ENCODE results near the gene CEND1.
A peak's percentile ranks its signal among the peaks of the same experiment; 100 is the strongest.

The CEND1 gene

DNA sequence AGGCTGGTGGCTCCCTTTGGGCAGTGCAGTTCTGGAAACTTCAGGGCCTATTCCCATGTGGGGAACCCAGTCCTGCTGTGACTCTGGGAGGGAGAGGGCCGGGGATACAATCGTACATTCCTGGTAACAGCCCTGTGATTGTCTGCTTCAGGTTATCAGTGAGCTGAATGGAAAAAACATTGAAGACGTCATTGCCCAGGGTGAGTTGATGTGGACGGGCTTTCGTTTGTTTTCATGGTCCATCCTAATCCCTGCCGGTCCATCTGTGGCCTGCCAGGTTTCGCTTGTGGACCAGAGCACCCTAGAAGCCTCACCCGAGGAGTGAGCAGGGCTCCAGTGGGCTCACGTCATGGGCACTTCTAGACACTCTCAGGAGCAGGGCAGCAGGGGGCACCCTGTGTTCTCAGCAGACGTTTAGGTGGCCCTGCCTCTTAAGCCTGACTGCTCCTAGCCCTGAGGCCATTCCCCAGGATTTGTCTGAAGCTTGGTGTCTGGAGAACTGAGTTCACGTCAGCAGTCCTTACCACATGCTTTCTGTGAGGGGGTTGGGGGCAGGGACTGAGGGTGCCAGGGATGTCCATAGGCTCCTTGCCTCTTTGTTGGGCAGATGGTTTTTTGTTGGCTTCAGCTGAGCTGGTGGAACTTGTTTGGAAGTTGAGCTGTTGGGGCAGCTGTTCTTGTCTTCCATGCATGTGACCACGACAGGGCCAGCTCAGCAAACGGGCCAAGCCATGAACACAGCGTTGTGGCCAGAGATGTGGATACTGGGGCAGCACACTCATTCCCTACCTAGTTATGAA lies 21.8 kb upstream of the CEND1 start:
- no peak for DNase-seq (ENCODE audit: low read depth in 2 of 2)

DNA sequence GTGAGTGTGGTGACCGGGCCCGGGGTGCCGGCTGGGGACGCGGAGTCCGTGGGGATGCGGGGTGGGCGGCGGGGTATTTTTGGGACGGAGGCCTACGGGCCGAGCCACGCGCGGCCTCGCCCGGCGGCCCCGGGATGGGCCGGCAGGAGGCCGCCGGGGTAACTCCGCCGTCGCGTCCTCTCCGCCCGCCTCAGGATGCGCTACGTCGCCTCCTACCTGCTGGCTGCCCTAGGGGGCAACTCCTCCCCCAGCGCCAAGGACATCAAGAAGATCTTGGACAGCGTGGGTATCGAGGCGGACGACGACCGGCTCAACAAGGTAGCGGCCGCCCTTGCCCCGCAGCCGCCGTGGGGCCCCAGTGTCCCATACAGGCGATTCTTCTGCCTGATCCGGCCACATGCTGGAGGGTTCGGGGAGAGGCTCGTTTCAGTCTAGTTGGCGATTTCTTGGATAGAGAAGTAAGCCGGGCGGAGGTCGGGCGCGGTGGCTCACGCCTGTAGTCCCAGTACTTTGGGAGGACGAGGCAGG lies 20.2 kb upstream of the CEND1 start:
- no peak for DNase-seq (ENCODE audit: low read depth in 2 of 2)

DNA sequence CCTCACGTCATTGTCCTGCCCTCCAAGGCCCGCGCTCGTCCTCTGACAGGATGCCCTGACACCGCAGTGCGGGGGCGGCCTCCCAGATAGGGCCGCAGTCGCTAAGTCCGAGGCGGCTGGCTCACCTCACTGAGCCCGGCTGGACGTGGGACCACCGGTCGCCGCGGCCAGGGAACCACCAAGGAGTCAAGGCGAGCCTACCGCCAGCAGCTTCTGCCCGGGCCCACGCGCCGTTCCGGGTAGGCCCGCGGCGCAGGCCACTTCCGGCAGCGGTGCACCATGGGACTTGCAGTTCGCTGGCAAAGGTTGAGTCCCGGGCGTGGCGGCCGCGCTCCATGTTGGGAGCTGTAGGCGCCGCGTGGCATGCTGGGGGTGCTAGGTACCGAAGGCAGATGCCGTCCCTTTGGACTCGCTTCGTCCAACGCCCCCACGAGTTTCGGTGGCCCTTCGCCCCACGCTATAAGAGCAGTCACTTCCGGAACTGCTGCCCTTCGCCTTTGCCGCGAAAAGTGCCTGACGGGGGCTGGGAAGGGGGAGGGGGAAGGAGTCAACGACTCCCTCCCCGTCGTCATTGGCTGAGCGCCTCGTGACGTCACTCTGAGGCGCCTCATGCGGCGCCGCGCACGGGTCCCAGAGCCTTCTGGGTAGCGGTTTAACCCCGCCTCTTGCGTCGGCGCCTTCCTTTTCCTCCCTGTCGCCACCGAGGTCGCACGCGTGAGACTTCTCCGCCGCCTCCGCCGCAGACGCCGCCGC lies 19.6 kb upstream of the CEND1 start, which contains the start of gene RPLP2:
Gene RPLP2 (plus strand): TSS at position 681 of the 753 bp plus-strand sequence. CDS start 268 bp downstream, outside the sequence.
- DNase-seq (ENCODE audit: low read depth in 2 of 2), result peak; percentile 90 to 92

DNA sequence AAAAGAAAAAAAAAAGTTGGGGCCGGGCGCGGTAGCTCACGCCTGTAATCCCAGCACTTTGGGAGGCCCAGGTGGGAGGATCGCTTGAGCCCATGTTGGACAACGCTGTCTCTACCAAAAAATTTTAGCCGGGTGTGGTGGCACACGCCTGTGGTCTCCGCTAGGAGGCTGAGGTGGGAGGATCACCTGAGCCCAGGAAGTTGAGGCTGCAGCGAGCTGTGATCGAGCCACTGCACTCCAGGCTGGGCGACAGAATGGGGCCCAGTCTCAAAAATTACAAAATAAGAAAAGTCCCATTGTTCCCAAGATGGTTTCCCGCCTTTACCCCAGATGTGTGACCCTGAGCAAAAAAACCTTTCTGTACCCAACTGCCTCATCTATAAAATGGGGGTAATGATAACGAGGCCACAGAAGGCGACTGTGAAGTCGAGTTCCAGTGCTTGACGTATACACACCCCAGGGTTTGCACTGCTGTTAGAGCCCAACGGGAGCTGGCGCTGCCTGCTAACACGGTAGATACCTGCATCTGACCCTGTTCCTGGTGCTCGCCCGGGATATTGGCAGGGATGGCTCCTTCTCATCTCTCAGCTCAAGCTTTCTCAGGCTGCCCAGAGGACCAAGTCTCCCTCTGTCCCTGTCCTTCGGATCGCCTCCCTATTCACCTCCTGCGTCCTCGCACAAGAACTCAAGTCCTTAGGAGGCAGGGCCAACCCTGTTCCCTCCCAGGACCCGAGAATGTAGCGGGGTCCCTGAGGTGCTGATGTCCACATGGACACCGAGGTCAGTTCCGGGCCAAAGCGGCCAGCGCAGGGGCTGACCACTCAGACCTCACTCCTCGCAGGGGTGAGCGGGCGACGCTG lies 18.8 kb upstream of the CEND1 start:
- no peak for DNase-seq (ENCODE audit: low read depth in 2 of 2)

DNA sequence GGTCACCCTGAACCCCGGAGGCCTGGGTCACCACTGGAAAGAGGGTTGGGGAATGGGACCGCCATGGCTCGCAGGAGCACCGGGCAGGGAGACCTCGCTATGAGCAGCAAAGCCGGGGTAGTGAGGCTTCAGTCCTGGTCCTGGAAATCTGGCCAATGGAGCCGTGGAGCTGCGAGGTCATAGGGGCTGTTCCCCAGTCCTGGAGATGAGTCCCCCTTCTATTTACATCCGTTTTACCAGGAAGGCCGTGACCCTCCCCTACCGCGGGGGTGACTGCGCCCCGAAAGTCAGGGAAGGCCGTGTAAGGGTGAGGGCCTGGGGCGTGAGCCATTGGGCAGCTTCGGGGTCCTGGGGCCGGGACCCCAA lies 14.7 kb upstream of the CEND1 start:
- no peak for DNase-seq (ENCODE audit: low read depth in 2 of 2)

DNA sequence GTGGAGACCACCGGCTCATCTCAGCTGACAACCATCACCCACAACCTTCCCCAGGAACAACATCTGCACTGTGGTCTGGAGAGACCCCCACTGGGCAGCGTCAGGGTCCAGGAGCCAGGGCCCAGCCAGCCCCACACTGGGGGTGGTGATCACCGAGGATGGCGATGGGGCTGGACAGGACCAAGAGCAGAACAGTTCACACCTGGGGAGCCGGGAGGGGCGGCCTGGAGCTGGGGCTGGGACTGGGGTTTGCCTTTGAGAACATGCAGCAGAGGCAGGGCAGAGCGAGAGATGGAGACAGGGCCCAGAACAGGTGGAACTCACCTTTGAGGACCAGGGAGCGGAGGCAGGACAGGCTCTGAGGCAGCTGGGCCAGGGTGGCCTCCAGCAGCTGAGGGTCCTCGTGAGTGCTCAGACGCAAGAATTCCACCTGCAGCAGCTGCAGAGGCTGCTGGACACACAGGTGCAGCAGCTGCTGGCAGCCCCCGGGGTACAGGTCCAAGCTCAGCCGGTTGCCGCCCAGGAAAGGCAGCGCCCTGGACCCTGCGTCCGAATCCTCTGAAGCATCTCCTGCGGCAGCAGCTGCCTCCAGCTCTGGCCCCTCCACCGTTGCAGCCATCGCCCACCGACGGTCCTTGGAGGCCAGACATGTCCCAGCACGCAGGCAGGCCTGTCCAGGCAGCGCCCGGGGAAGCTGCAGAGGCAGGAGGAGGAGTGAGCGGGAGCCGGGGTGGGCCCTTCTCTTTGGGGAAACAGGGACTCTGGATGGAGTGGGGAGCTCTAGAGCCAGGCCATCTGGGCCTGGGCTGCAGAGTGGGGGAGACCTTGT lies 14.1 kb upstream of the CEND1 start:
- DNase-seq (ENCODE audit: low read depth in 2 of 2), result no peak

DNA sequence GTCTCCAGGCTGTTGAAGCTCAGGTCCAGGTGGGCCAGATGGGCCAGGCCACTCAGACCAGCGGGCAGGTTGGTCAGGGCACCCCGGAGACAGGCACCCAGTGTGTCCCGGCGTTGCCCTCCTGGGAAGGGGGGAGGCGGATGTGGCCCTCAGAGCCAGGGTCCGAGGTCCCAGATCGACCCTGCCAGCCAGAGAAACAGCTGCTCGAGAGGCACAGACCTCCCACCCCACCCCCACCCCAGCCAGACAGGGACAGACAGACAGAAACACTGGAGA lies 13.5 kb upstream of the CEND1 start:
- DNase-seq (ENCODE audit: low read depth in 2 of 2), result no peak

DNA sequence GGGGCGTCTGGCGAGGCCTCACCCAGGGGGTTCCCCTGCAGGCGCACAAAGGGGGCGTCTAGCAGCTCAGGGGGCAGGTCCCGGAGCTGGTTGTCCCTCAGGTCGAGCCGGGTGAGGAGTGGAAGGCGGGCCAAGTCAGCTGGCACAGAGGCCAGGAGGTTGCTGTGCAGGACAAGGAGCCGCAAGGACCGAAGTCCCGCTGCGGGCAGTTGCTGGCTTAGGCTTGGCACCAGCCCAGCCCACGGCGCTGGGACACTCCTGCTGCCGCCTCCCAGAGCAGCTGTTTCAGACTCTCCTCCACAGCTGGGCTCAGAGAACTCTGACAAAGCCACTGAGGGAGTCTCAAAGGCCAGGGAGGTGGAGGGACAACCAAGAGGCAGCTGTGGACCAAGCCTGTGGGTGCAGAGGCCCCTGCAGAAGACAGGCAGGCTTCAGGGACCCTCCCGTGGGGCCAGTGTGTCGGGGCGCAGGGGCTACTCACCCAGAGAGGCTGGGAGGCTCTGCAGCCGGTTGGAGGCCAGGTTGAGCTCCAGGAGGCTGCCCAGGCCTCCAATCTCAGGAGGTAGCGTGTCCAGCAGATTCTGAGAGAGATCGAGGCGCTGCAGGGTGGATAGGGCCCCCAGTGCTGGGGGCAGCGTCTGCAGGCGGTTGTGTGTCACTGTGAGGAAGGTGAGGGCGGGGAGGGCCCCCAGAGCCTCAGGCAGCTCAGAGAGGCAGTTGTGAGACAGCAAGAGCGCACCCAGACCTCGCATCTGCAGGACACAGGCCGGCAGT lies 13.0 kb upstream of the CEND1 start:
- no peak for DNase-seq (ENCODE audit: low read depth in 2 of 2)

DNA sequence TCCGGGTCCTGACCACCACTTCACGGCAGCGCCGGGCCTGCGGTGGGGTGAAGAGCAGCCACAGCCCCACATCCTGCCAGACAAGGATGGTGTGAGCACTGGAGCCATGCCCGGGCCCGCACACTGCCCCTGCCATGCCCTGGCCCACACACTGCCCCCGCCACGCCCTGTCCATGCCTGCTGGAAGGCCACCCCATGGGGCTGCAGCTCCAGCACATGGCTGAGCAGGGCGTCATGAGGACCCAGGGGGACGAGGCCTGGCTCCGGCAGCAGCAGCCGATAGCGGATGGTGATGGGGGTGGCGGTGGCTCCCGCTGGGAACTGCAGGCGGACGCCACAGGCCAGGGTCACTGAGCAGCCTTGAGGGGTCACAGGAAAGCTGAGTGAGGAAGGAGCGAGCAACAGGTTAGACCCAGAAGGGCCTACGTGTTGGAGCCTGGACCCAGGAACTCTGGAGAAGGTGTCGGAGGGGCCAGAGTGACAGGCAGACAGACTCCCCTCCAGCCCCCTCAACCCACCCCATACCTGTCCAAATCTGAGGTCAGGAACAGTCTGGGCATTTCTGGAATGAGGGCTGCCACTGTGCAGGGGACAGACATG lies 12.2 kb upstream of the CEND1 start:
- no peak for DNase-seq (ENCODE audit: low read depth in 2 of 2)

DNA sequence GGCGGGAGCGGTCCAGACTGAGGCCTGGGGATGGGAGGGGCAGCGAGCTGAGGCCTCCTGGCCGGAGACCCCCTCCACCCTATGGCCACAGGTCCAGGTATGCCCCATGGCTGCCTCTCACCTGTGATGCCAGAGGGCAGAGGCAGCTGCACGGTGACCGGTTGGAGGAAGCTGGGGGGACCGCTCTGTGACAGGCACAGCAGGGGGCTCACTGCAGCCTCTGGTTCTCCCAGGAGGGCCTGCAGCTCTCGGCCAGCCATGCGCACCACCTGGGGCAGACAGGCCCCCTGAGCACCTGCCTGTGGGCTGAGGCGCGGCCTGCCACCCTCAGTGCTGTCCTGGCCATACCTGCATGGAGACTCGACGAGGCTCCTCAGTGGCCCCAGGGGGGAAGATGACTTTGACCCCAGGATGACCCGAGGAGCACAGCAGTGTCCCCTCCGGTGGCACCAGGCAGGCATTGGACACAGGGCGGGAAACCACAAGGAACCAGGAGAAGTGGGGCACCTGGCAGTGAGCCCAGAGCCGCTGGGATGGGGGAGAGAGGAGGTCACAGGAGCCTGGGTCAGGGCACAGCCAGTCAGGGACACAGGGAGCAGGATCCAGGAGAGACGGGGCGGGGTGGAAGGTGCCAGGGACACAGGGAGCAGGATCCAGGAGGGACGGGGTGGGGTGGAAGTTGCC lies 11.3 kb upstream of the CEND1 start:
- no peak for DNase-seq (ENCODE audit: low read depth in 2 of 2)

DNA sequence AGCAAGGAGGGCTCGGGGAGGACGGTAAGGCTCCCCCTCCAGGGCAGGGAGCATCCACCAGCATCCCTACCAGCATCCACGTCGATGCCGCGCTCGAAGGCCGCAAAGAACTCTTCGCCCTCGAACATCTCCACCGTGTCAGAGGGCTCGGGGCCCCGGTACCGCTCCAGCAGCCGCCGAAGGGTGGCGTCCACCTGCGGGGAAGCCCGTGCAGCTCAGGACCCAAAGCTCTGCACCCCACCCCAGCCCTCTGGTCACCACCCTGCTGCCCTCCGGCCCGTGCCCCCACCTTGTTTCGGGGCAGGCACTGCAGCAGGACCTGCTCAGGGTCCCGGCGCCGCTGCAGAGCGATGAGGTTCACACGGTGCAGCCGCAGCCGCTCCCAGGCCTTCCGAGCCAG lies 10.6 kb upstream of the CEND1 start:
- no peak for DNase-seq (ENCODE audit: low read depth in 2 of 2)

DNA sequence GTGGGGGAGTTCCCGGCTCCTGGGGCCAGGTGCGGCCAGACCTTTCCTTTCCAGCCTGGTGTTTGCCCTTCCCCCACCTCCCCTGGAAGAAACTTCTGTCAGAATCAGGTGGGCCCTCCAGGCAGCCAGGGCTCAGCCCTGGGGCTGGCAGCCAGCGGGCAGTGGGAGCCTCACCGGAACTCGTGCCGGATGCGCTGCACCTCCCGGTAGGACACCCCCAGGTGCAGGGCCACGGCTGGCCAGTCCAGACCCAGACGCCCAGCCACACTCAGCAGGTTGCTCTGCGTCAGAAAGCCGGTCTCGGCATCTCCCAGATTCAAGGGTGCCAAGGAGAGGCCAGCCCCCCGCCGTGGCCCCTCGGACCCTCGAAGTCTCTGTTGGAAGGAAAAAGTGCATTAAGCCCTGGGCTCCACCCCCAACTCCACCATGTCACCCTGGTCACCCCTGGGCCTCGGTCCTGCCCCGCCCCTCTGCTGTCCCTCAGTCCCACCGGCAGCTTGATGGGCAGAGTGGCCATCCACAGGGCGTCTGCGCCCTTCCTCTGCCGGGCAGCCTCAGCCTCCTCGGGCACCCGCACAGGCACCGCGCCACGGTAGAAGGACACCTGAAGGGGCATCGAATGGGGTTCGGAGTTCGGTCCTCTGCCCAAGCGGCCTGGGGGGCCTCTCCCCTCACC lies 9.9 kb upstream of the CEND1 start:
- DNase-seq (ENCODE audit: low read depth in 2 of 2), result no peak

DNA sequence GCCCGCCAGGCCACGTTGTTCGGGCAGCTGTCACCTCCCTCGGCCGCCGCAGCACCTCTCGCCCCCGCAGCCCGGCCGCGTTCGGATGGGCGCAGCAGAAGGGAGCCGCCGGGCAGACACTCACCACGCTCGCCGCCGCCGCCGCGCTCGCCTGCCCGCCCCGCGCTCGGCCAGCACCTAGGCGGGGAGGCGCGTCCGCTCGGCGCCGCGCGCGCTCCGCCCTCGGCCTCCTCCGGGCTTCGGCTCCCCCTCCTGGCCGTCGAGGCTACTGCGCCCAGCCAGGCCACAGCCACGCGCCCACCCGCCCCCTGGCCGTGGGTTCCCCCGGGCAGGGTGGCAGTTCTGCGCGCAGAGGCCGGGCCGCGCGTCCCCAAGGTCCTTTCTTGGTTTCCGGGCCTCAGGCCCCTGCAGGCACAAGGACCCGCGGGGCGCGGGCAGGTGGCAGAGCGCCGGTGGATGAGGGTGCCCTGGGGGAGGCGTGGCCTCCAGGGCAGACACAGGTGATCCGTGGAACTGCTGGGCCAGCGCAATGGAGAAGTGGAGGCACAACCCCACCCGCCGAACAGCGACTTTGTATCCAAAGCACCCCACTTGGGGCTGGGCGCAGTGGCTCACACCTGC lies 8.3 kb upstream of the CEND1 start, which contains the start of gene SLC25A22:
Gene SLC25A22 (minus strand): TSS at position 189 of the 621 bp plus-strand sequence. CDS start 3,275 bp downstream, outside the sequence.
- DNase-seq (ENCODE audit: low read depth in 2 of 2), result no peak

DNA sequence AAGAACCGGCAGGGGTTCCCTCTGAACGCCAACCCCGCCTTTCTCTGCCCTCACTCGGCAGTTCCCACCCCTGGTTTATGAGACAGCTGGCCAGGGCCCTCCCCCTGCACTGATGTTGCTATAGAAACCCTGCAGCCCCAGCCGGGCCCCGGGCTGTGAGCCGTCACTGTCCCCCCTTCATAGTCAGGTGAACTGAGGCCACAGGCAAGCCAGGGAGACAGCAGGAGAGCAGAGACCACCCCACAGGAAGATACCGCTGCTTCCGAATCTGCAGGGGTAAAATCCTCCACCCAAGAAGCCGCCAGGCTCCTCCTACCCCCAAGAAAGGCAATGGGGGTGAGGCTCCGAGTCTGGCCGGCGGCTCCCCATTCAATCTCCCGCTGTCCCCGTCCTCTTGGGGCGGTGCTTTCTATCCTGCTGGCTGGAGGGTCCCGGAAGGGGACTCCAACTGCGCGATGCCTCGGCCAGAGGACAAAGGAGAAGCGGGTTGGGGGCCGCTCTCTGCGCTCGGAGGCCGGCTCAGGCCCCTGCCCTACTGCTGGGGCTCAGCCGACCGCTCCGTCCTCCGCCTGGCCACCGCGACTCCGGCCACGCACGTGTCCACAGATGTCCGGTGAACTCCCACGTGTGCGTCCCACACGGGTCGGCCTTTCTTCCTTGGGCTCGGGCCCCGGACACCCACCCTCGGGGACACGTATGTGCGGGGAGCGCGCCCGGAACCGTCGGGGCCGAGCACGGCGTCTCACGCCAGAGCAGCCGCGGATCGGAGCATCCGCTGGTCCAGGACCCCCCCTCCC lies 7.6 kb upstream of the CEND1 start:
- peak in 1 of 2 experiments; percentile 62 for DNase-seq (ENCODE audit: low read depth in 2 of 2)

DNA sequence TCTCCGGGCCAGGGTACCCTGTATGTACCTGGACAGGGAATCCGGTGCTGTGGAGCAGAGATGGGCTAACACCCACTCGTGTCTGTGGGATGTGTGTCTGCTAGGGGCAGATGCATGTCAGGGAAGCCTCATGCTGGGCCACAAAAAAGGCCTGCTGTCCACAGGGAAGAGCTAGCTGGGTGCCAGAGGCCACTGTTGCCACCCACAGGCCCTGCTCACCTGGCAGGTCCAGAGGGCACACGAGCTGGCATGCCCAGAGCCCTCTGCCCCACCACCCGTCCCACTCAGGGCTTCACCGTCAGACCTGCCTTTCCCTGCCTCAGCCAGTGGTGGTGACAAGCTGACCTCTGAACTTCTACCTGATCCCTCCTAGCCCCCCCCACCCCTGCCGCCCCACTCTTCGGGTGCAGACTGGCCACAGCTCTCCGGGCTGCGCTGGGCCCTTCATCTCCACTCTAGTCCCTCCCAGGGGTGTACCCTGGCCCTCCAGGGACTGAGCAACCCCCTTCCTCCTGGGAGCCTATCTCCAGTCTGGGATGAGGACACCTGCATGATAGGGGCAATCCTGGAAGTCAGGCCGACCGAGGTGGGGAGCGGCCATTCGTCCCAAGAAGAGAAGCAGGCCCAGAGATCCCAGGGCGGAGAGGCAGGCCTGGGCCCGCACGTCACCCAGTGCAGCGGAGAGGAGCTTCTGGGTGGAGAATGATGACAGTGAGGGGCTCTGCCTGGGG lies 6.8 kb upstream of the CEND1 start:
- no peak for DNase-seq (ENCODE audit: low read depth in 2 of 2)

DNA sequence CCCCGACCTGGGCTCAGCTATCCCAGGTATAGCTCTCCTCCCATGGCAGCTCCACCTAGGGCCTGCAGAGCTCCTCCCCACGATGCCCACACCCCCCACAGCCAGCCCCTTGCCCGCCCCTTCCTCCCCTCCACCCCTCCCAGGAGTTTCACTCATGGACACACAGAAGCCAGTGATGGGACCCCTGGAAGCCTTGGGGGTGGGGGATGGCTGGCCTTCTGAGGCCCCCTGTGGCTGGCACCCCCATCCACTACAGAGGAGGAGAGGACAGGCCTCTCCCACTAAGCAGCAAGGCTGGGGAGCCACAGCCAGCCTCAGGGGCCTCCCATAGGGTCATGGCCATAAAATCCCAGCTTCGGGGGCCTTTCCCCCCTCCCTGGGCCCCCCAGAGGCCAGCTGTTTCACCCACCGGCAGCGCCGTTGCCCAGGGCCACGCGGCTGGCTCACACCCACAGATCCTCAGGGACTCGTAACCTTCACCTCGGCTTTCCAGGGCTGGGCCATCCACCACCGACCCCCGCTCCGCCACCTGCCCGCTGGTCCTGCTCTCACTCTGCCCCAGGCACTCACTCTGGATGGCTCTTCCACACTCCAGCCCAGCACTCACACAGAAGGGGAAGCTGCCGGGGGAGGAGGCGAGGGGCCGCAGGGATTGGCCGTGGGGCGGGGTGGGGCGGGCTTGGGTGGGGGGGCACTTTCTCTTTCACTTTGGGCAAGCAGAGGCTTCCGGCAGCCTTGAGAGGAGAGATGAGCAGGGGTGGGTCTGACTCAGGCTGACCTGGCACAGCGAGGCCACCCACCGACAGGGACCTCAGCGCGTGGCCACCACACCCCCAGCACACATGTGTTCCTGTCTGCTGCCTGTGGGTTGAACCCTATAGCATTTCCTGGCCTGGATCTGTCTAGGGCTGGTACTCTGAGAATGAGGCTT lies 6.0 kb upstream of the CEND1 start:
- peak in 1 of 2 experiments; percentile 36 for DNase-seq (ENCODE audit: low read depth in 2 of 2)

All from fibroblast of skin of left biceps (primary cell).